Stimulated activated CD4-positive, alpha-beta T cell treated with anti-CD3 and anti-CD28 coated beads, Interleukin-4, amount 100 ng/mL, for 4 hours (primary cell): ENCODE results near the gene DEPDC5.
"Not testable (repeated sequence)": the region's sequence is repeated elsewhere in the genome, so short reads cannot be mapped to it uniquely, and the experiment has no call there.

Source experiments
- DNase-seq, 2 experiments: peaks; one replicate each; pipeline ENCODE4 v3.0.0-alpha.2; 2020

Gene DEPDC5

GRCh38 chr22:31753634-31754501 is at the start of gene DEPDC5:
Gene DEPDC5 (plus strand): TSS chr22:31754019. CDS start chr22:31754922, 903 bp downstream.
- DNase-seq, result peak; percentile 95 to 96

- DNase-seq, result no peak
Measured at GRCh38 chr22:31707519-31707918, 46.3 kb upstream of the DEPDC5 start.

- not testable (repeated sequence) for DNase-seq
Measured at GRCh38 chr22:31711226-31711625, 42.6 kb upstream of the DEPDC5 start.

GRCh38 chr22:31715147-31715778 is 38.6 kb upstream of the DEPDC5 start:
- no peak for DNase-seq

GRCh38 chr22:31719850-31720471 is 33.9 kb upstream of the DEPDC5 start:
- no peak for DNase-seq

- DNase-seq, result no peak
Measured at GRCh38 chr22:31723723-31724122, 30.1 kb upstream of the DEPDC5 start.

GRCh38 chr22:31726692-31727091 is 27.1 kb upstream of the DEPDC5 start:
- no peak for DNase-seq

GRCh38 chr22:31728857-31729256 is 25.0 kb upstream of the DEPDC5 start:
- DNase-seq, result no peak

- no peak for DNase-seq
Measured at GRCh38 chr22:31730344-31730711, 23.5 kb upstream of the DEPDC5 start.

GRCh38 chr22:31732089-31732829 is 21.6 kb upstream of the DEPDC5 start:
- no peak for DNase-seq

- DNase-seq, result no peak
Measured at GRCh38 chr22:31733580-31734079, 20.2 kb upstream of the DEPDC5 start.

- no peak for DNase-seq
Measured at GRCh38 chr22:31734512-31734911, 19.3 kb upstream of the DEPDC5 start.

- DNase-seq, result no peak
Measured at GRCh38 chr22:31736458-31736857, 17.4 kb upstream of the DEPDC5 start.

GRCh38 chr22:31737932-31738331 is 15.9 kb upstream of the DEPDC5 start:
- DNase-seq, result no peak

GRCh38 chr22:31738566-31738965 is 15.3 kb upstream of the DEPDC5 start:
- DNase-seq, result no peak

GRCh38 chr22:31739795-31740201 is 14.0 kb upstream of the DEPDC5 start:
- DNase-seq, result no peak

GRCh38 chr22:31740314-31740713 is 13.5 kb upstream of the DEPDC5 start:
- not testable (repeated sequence) for DNase-seq

- DNase-seq, result no peak
Measured at GRCh38 chr22:31742115-31742514, 11.7 kb upstream of the DEPDC5 start.

GRCh38 chr22:31742682-31743081 is 11.1 kb upstream of the DEPDC5 start:
- no peak for DNase-seq

- no peak for DNase-seq
Measured at GRCh38 chr22:31743871-31744270, 9.9 kb upstream of the DEPDC5 start.

- DNase-seq, result no peak
Measured at GRCh38 chr22:31747441-31747840, 6.4 kb upstream of the DEPDC5 start.

- DNase-seq, result no peak
Measured at GRCh38 chr22:31748490-31748889, 5.3 kb upstream of the DEPDC5 start.
